A549 (cell line): Measurements from ENCODE around the gene UNC13C.

Experiments
- EP300 ChIP-seq, 2 experiments: fragments of >200 bp; sonication (Bioruptor Twin); formaldehyde crosslinking; IDR thresholded peaks; 2 replicates in 1 of 2; 3 replicates in 1 of 2; pipeline ENCODE4 v1.6.1; 2016 to 2017
- JUN ChIP-seq, 2 experiments: fragments of >200 bp; sonication (Bioruptor Twin); formaldehyde crosslinking; IDR thresholded peaks; 2 replicates in 1 of 2; 3 replicates in 1 of 2; pipeline ENCODE4 v1.6.1; 2016 to 2017
- JUNB ChIP-seq: fragments of >200 bp; sonication (Bioruptor Twin); formaldehyde crosslinking; IDR thresholded peaks from 2 replicates; pipeline ENCODE4 v1.6.1; 2016
- MAZ ChIP-seq: fragments of 150-350 bp; IDR thresholded peaks from 2 replicates; pipeline ENCODE4 v1.6.1; 2014; ENCODE audit warnings: antibody characterized with exemption, low read depth, low read length, borderline replicate concordance
- POLR2A ChIP-seq: IDR thresholded peaks from 2 replicates; pipeline ENCODE4 v1.6.1; 2012; ENCODE audit warnings: mild to moderate bottlenecking, low read length
- RCOR1 ChIP-seq: fragments of 150-350 bp; IDR thresholded peaks from 2 replicates; pipeline ENCODE4 v1.6.1; 2014; ENCODE audit warnings: antibody characterized with exemption, low read length, low read depth
- RFX5 ChIP-seq: fragments of 450-650 bp; IDR thresholded peaks from 2 replicates; pipeline ENCODE4 v1.7.1; 2014; ENCODE audit warnings: antibody characterized with exemption, mild to moderate bottlenecking, moderate library complexity
- RNF2 ChIP-seq: fragments of 200-600 bp; sonication (generic); IDR thresholded peaks from 2 replicates; pipeline ENCODE4 v1.6.1; 2016; ENCODE audit warnings: low read depth, mild to moderate bottlenecking, antibody characterized with exemption, moderate library complexity, borderline replicate concordance
- SMC3 ChIP-seq: fragments of >200 bp; sonication (Bioruptor Twin); formaldehyde crosslinking; IDR thresholded peaks from 3 replicates; pipeline ENCODE4 v1.6.1; 2018; ENCODE audit warnings: inconsistent platforms
- ZNF302 ChIP-seq: fragments of 250-450 bp; sonication (Bioruptor Pico); IDR thresholded peaks from 2 replicates; pipeline ENCODE4 v1.9.0; 2021; ENCODE audit warnings: inconsistent platforms, mild to moderate bottlenecking, moderate library complexity
- TF ChIP-seq, protein P1 (sequence below): fragments of >200 bp; sonication (Bioruptor Twin); formaldehyde crosslinking; IDR thresholded peaks from 3 replicates; pipeline ENCODE4 v1.5.1; 2016
- TF ChIP-seq, protein P2 (sequence below): IDR thresholded peaks from 2 replicates; pipeline ENCODE4 v1.6.1; 2012
- TF ChIP-seq, protein P3 (sequence below): IDR thresholded peaks from 2 replicates; pipeline ENCODE4 v1.6.1; 2012

DNA sequence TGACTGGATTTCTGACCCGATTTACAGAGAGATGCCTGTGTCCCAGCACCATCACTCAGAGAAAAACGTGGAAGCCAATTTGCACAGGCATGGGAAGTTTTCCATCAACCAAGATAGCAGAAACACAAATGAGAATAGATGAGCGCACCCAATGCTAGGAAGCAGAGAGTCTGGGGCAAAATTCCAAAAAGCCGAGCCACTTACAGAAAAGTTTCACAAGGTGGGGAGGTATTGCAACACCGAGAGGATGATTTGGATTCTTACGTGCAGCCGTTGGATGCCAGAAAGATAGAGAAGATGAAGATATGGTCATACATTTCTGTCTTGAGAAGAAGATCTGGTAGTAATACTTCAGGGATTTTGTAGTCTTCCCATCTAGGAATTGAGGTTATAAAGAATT is 57.4 kb downstream of the UNC13C start:
- TF ChIP-seq MAZ (no peak), EP300 (IDR thresholded peaks at IDR 0.05) (no peak), RFX5 (no peak), JUN (IDR thresholded peaks at IDR 0.05) (no peak), JUNB (no peak), POLR2A (no peak), RNF2 (no peak), ZNF302 (CRISPR knock-in tag) (no peak), SMC3 (no peak), RCOR1 (no peak)
- TF ChIP-seq, protein P1, sequence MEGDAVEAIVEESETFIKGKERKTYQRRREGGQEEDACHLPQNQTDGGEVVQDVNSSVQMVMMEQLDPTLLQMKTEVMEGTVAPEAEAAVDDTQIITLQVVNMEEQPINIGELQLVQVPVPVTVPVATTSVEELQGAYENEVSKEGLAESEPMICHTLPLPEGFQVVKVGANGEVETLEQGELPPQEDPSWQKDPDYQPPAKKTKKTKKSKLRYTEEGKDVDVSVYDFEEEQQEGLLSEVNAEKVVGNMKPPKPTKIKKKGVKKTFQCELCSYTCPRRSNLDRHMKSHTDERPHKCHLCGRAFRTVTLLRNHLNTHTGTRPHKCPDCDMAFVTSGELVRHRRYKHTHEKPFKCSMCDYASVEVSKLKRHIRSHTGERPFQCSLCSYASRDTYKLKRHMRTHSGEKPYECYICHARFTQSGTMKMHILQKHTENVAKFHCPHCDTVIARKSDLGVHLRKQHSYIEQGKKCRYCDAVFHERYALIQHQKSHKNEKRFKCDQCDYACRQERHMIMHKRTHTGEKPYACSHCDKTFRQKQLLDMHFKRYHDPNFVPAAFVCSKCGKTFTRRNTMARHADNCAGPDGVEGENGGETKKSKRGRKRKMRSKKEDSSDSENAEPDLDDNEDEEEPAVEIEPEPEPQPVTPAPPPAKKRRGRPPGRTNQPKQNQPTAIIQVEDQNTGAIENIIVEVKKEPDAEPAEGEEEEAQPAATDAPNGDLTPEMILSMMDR = no peak
- TF ChIP-seq, protein P2, sequence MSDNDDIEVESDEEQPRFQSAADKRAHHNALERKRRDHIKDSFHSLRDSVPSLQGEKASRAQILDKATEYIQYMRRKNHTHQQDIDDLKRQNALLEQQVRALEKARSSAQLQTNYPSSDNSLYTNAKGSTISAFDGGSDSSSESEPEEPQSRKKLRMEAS = no peak
- TF ChIP-seq, protein P3, sequence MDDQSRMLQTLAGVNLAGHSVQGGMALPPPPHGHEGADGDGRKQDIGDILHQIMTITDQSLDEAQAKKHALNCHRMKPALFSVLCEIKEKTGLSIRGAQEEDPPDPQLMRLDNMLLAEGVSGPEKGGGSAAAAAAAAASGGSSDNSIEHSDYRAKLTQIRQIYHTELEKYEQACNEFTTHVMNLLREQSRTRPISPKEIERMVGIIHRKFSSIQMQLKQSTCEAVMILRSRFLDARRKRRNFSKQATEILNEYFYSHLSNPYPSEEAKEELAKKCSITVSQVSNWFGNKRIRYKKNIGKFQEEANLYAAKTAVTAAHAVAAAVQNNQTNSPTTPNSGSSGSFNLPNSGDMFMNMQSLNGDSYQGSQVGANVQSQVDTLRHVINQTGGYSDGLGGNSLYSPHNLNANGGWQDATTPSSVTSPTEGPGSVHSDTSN = no peak
